Measurements from ENCODE around the gene FBLN2.

Gene FBLN2

GRCh38 chr3:13620776-13621365, 71.9 kb downstream of the FBLN2 start:
- DNase-seq (ENCODE audit: low read depth in 1 of 2, low spot score in 1 of 2) = no peak
- TF ChIP-seq GABPA (IDR thresholded peaks at IDR 0.05; ENCODE audit: low read depth) = no peak
- no peak for TF ChIP-seq POLR2AphosphoS5 (IDR thresholded peaks at IDR 0.05; ENCODE audit: low read depth)
- TF ChIP-seq CTCF (IDR thresholded peaks at IDR 0.05; ENCODE audit: insufficient read depth, low read length) = no peak
- no peak for TF ChIP-seq SPI1 (IDR thresholded peaks at IDR 0.05; ENCODE audit: borderline replicate concordance, low read depth)
- TF ChIP-seq REST (IDR thresholded peaks at IDR 0.05; ENCODE audit: insufficient replicate concordance, low read depth) = no peak
- H3K27me3 ChIP-seq (ENCODE audit: insufficient read depth, poor library complexity, severe bottlenecking) = no peaks in the 10 kb centered on the region
- H3K27ac ChIP-seq (replicated peaks) = no peak overlapping the region
- no peak overlapping the region for H3K4me3 ChIP-seq (replicated peaks; ENCODE audit: insufficient read depth, low read length)

GRCh38 chr3:13621381-13622221, 72.7 kb downstream of the FBLN2 start:
- TF ChIP-seq CTCF (IDR thresholded peaks at IDR 0.05; ENCODE audit: insufficient read depth, low read length) (no peak), SPI1 (IDR thresholded peaks at IDR 0.05; ENCODE audit: borderline replicate concordance, low read depth) (no peak), GABPA (IDR thresholded peaks at IDR 0.05; ENCODE audit: low read depth) (no peak), POLR2AphosphoS5 (IDR thresholded peaks at IDR 0.05; ENCODE audit: low read depth) (no peak), REST (IDR thresholded peaks at IDR 0.05; ENCODE audit: insufficient replicate concordance, low read depth) (no peak)
- Histone ChIP-seq H3K4me3 (replicated peaks; ENCODE audit: insufficient read depth, low read length) (no peak overlapping the region), H3K27me3 (ENCODE audit: insufficient read depth, poor library complexity, severe bottlenecking) (no peaks in the 10 kb centered on the region), H3K27ac (replicated peaks) (no peak overlapping the region)
- DNase-seq (ENCODE audit: low read depth in 1 of 2, low spot score in 1 of 2) = no peak

- no peak overlapping the region for H3K4me3 ChIP-seq (replicated peaks; ENCODE audit: insufficient read depth, low read length)
- TF ChIP-seq GABPA (IDR thresholded peaks at IDR 0.05; ENCODE audit: low read depth) (no peak), POLR2AphosphoS5 (IDR thresholded peaks at IDR 0.05; ENCODE audit: low read depth) (no peak), CTCF (IDR thresholded peaks at IDR 0.05; ENCODE audit: insufficient read depth, low read length) (no peak)
- H3K27ac ChIP-seq (replicated peaks) = no peak overlapping the region
- DNase-seq (ENCODE audit: low read depth in 1 of 2, low spot score in 1 of 2) = no peak
- H3K27me3 ChIP-seq (ENCODE audit: insufficient read depth, poor library complexity, severe bottlenecking) = no peaks in the 10 kb centered on the region
These were observed 73.4 kb downstream of the FBLN2 start for GRCh38 chr3:13622356-13622755.

Measured in HL-60 (cell line).